ENCODE results near the gene COL8A2. TPM values are rescaled to one million over a fixed set of nuclear protein-coding genes. Genes with fewer than 3 reads are reported as not detected.

COL8A2 gene
- total and polyA plus RNA-seq, 2 of the 4 experiments (the other 2 are of a cell fraction): 0.54 to 1.1 TPM

DNA sequence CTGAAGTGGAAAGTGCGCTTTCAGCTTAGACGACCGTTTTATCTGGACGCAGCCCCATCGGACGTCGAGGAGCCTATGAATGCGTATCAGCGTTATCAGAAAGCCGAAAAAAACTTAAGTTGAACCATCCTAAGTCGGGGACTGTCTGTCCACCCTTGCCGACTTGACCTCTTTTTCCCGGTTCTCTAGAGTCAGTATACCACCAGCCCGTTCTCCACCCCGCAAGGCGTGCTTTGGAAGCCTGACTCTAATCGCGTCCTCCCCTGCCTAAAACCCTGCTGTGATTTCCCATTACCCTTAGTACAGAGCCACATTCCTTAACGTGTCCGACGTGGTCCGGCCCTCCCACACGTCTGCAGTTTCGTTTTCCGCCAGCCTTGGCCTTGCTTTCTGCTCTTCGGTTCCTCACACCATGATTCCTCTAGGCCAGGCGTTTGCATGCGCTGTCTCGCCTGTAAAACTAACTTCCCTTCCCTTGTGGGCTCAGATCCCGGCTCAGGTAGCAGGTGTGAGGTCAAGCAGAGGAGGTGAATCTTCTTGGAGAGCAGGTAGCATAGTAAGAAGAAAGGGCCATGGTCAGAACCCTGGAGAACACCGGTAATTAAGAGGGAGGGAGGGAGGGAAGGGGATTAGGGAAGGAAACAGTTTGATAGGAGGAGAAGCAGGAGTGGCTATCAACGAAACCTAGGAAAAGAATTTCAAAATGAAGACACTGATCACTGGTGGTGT, 35.5 kb downstream of the COL8A2 start:
- Histone ChIP-seq H3K27ac (ENCODE audit: insufficient read depth, low read length) (peak overlapping the region; percentile 71), H2BK120ac (ENCODE audit: low read depth, low read length) (no peak overlapping the region; the same call in 1 of the 2 replicates), H3K4me3 (ENCODE audit: insufficient read depth, low read depth, low read length) (peak overlapping the region; percentile 75), H3K4ac (ENCODE audit: low read depth, low read length) (peak overlapping the region; percentile 92), H4K5ac (ENCODE audit: low read depth, low read length) (peak overlapping the region; percentile 84), H4K20me1 (ENCODE audit: insufficient read depth, low read length) (peaks cover 7% of the 10 kb centered on the region; the same call in 1 of the 2 replicates), H3K9me3 (ENCODE audit: control insufficient read depth, insufficient read depth, low read length) (no peaks in the 10 kb centered on the region), H4K91ac (ENCODE audit: insufficient read depth, low read depth, low read length) (peak overlapping the region; percentile 74), H3K27me3 (ENCODE audit: control insufficient read depth, insufficient read depth, low read length) (no peaks in the 10 kb centered on the region), H2BK5ac (ENCODE audit: low read depth, low read length, poor library complexity, severe bottlenecking) (peak overlapping the region; percentile 69), H3K36me3 (ENCODE audit: control insufficient read depth, insufficient read depth, low read length) (peaks cover 30% of the 10 kb centered on the region), H2BK15ac (ENCODE audit: low read depth, low read length) (no peak overlapping the region), H3K56ac (ENCODE audit: extremely low read depth, insufficient read depth, low read length) (peak overlapping the region; percentile 82), H4K8ac (ENCODE audit: low read depth in 2 of 2, low read length in 2 of 2) (peak overlapping the region; percentile 93 to 97), H2AK5ac (ENCODE audit: low read depth, low read length) (peak overlapping the region; percentile 81), H2AFZ (replicated peaks; ENCODE audit: low read length, poor library complexity) (peak overlapping the region; percentile 100), H2AK9ac (replicated peaks; ENCODE audit: low read depth, low read length, poor library complexity) (peak overlapping the region; percentile 99), H3K4me2 (ENCODE audit: low read depth, low read length) (peak overlapping the region; percentile 99), H2BK20ac (ENCODE audit: low read depth, low read length) (no peak overlapping the region), H3K4me1 (ENCODE audit: control insufficient read depth, insufficient read depth, low read length) (peaks cover 2% of the 10 kb centered on the region; the same call in 1 of the 2 replicates), H3K23ac (ENCODE audit: low read depth, low read length) (peak overlapping the region; percentile 89), H3K79me1 (ENCODE audit: low read depth in 1 of 2, low read length in 2 of 2) (peaks cover 38 to 47% of the 10 kb centered on the region in 2 experiments), H3K14ac (replicated peaks; ENCODE audit: low read depth, low read length) (peak overlapping the region; percentile 64), H3K9me1 (ENCODE audit: insufficient read depth, low read length) (peaks cover 6% of the 10 kb centered on the region; the same call in 1 of the 2 replicates), H3K18ac (ENCODE audit: low read depth, low read length) (0 out of 2 replicates have a peak overlapping the region, but pooled peaks have one; percentile 10), H3K9ac (ENCODE audit: low read depth, low read length) (peak overlapping the region; percentile 86)
- peak; percentile 57; the same call in 1 of the 2 replicates for TF ChIP-seq POLR2A (IDR thresholded peaks at IDR 0.05; ENCODE audit: low read depth, low read length)
- TF ChIP-seq MAZ (IDR thresholded peaks at IDR 0.05; ENCODE audit: borderline replicate concordance, low read depth, low read length): 0 out of 2 replicates have a peak, but pooled peaks have one; percentile 18
- TF ChIP-seq, protein P1, sequence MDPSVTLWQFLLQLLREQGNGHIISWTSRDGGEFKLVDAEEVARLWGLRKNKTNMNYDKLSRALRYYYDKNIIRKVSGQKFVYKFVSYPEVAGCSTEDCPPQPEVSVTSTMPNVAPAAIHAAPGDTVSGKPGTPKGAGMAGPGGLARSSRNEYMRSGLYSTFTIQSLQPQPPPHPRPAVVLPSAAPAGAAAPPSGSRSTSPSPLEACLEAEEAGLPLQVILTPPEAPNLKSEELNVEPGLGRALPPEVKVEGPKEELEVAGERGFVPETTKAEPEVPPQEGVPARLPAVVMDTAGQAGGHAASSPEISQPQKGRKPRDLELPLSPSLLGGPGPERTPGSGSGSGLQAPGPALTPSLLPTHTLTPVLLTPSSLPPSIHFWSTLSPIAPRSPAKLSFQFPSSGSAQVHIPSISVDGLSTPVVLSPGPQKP (IDR thresholded peaks at IDR 0.05; ENCODE audit: borderline replicate concordance, low read depth, low read length): no peak
- DNase-seq: peak; percentile 58
- BruUV-seq (replicated peaks): no TSS peak
- ChIA-PET CTCF (no interaction called here), POLR2A (ENCODE audit: unreplicated experiment) (no interaction called here)
- in situ Hi-C loops (cut with MboI; ENCODE audit: low sequenced_read_pairs): no loop called here
- intact Hi-C loops (cut with micrococcal nuclease): loop anchor here (10.0 kb wide), 1 partner anchor 155 kb away; the partner anchor contains the start of gene AGO3
- peak; percentile 33 for ATAC-seq (ENCODE audit: low read depth)
- dilution Hi-C loops (cut with HindIII; ENCODE audit: low sequenced_read_pairs, unreplicated experiment): no loop called here
- WGBS, 2 experiments (ENCODE audit: extremely low coverage in 2 of 2, insufficient read length in 1 of 2): 4% methylated on average over 16 of the region's 32 CpGs; no CpG with 5 or more reads in 1 of the 2 experiments
